K562 (cell line): ENCODE measurements around the gene UBE2L3. TPM values are rescaled to one million over a fixed set of nuclear protein-coding genes. Genes with fewer than 3 reads are reported as not detected.
"Not testable (repeated sequence)": the region's sequence is repeated elsewhere in the genome, so short reads cannot be mapped to it uniquely, and the experiment has no call there.

Experiments used
- ATAC-seq: fragments of 200-7000 bp; cut with Tn5 transposase; 3 replicates; pipeline ENCODE4 v1.9.1; 2020; ENCODE audit warnings: moderate library complexity
- BruUV-seq: library from RNA; stranded (reverse); fragments of 400-500 nt; replicated peaks from 2 replicates; lab custom pipeline; 2021; lab: Mats Ljungman, UMichigan
- CTCF ChIA-PET: fragments of 300-600 bp; formaldehyde crosslinking; extraction: SDS; loops from one replicate; lab custom pipeline; 2021; ENCODE audit warnings: low intra/inter-chr PET ratio; lab: Yijun Ruan, JAX
- POLR2A ChIA-PET: fragments of 300-600, 350-650 bp; sonication (Branson Sonifier 250); formaldehyde crosslinking; extraction: SDS; loops from one replicate; lab custom pipeline; 2021; ENCODE audit warnings: antibody characterized with exemption, inconsistent platforms; lab: Yijun Ruan, JAX
- DNase-seq, 4 experiments: peaks; one replicate each; pipeline versions ENCODE4 v3.0.0 to v3.0.0-alpha.2; 2011 to 2018; ENCODE audit warnings: low spot score in 3 of 4, mixed read lengths in 3 of 4; ENCODE audit errors: extremely low read depth in 1 of 4
- FAIRE-seq: peaks from 2 replicates; lab custom pipeline; 2011; peaks lifted over from hg19 to GRCh38; lab: Jason Lieb, UNC
- H2AFZ ChIP-seq: 2 replicates; pipeline ENCODE4 v1.6.0; 2011; ENCODE audit warnings: low read depth, low read length, control low read depth, inconsistent platforms
- H3K27ac ChIP-seq: fragments of 200-600 bp; 3 replicates; pipeline ENCODE4 v1.8.0; 2011; ENCODE audit warnings: low read depth, mild to moderate bottlenecking, control low read depth, inconsistent platforms, low read length, moderate library complexity, mixed read lengths; ENCODE audit errors: extremely low read depth
- H3K27me3 ChIP-seq, 2 experiments: fragments of 300-600 bp in 1 of 2; 2 replicates in 1 of 2; 3 replicates in 1 of 2; pipeline versions ENCODE4 v1.6.0 to v1.8.0; 2011; ENCODE audit warnings: inconsistent platforms in 2 of 2, low read length in 2 of 2, mild to moderate bottlenecking in 1 of 2, mixed read lengths in 1 of 2, moderate library complexity in 1 of 2; ENCODE audit not compliant: control insufficient read depth in 2 of 2, insufficient read depth in 2 of 2
- H3K36me3 ChIP-seq: fragments of 300-600 bp; 3 replicates; pipeline ENCODE4 v1.8.0; 2011; ENCODE audit warnings: mild to moderate bottlenecking, low read length, inconsistent platforms; ENCODE audit not compliant: control insufficient read depth, insufficient read depth
- H3K4me1 ChIP-seq, 2 experiments: fragments of 200-600 bp in 1 of 2; replicated peaks in 1 of 2; 2 replicates in 1 of 2; 3 replicates in 1 of 2; pipeline versions ENCODE4 v1.5.1 to v1.8.0; 2011; ENCODE audit warnings: inconsistent platforms in 2 of 2, low read length in 2 of 2, mild to moderate bottlenecking in 1 of 2, mixed read lengths in 1 of 2, moderate library complexity in 1 of 2; ENCODE audit not compliant: control insufficient read depth in 2 of 2, insufficient read depth in 2 of 2
- H3K4me2 ChIP-seq: 2 replicates; pipeline ENCODE4 v1.6.1; 2011; ENCODE audit warnings: low read length, control low read depth, inconsistent platforms, mixed read lengths; ENCODE audit not compliant: insufficient read depth
- H3K4me3 ChIP-seq: fragments of 200-600 bp; sonication (generic), shearing (Covaris generic); 2 replicates; pipeline ENCODE4 v1.5.1; 2016; ENCODE audit warnings: control low read depth, inconsistent platforms
- H3K79me2 ChIP-seq: fragments of 200-600 bp; 3 replicates; pipeline ENCODE4 v1.8.0; 2011; ENCODE audit warnings: low read length, inconsistent platforms; ENCODE audit not compliant: control insufficient read depth, insufficient read depth
- H3K9ac ChIP-seq, 2 experiments: 2 replicates each; pipeline versions ENCODE4 v1.6.0 to v1.6.1; 2011; ENCODE audit warnings: low read depth in 2 of 2, low read length in 2 of 2, control low read depth in 1 of 2, inconsistent platforms in 1 of 2, mild to moderate bottlenecking in 1 of 2, mixed read lengths in 1 of 2; ENCODE audit not compliant: insufficient read depth in 1 of 2
- H3K9me1 ChIP-seq: one replicate; pipeline ENCODE4 v1.6.0; 2011; ENCODE audit warnings: inconsistent platforms, mild to moderate bottlenecking, low read length, moderate library complexity; ENCODE audit not compliant: control insufficient read depth, insufficient read depth
- H3K9me3 ChIP-seq: replicated peaks from 2 replicates; pipeline ENCODE4 v1.5.1; 2011; ENCODE audit warnings: low read depth, low read length, inconsistent platforms; ENCODE audit not compliant: control insufficient read depth, insufficient read depth
- H4K20me1 ChIP-seq: replicated peaks from 2 replicates; pipeline ENCODE4 v1.6.1; 2011; ENCODE audit warnings: low read length, inconsistent platforms, mixed read lengths; ENCODE audit not compliant: control insufficient read depth, insufficient read depth
- WGBS: fragments of 100-300 bp; shearing (Covaris generic); methylation state at CpG from one replicate; pipeline ENCODE4 v1.1.6; 2016; ENCODE audit warnings: low coverage, mixed read lengths; ENCODE audit not compliant: insufficient coverage; ENCODE audit errors: missing lambda C conversion rate; 5-methylcytosine and 5-hydroxymethylcytosine counted together
- in situ Hi-C: fragments of 300-500 bp; cut with MboI; formaldehyde crosslinking; loops from 4 replicates; pipeline ENCODE4 v1.15.0; 2018; ENCODE audit warnings: inconsistent platforms, mixed read lengths
- intact Hi-C: fragments of 100-400 bp; cut with micrococcal nuclease; formaldehyde crosslinking; loops from 2 replicates; pipeline ENCODE4 v1.14.2; 2022
- polyA plus RNA-seq, 8 experiments: library from polyadenylated mRNA; depleted of rRNA in 4 of 8; stranded (reverse) in 5 of 8; unstranded in 3 of 8; fragments of >200 nt; fragmentation: Nextera tagmentation in 2 of 8; fragmentation: Illumina TruSeq in 1 of 8; extraction: Ambion mirVana in 2 of 8; extraction: Trizol in 1 of 8; gene quantifications; 2 replicates each; pipeline versions ENCODE4 v1.2.1 to v1.2.3, GENCODE V29; 2011 to 2014; ENCODE audit warnings: inconsistent platforms in 1 of 8, missing spikeins in 1 of 8
- total RNA-seq, 7 experiments: library from RNA; depleted of rRNA in 6 of 7; stranded (reverse); fragments of >200 nt in 6 of 7; fragmentation: Illumina TruSeq in 2 of 7; extraction: Trizol in 2 of 7; gene quantifications; 2 replicates each; pipeline versions ENCODE4 v1.2.1 to v1.2.3, GENCODE V29; 2011 to 2021; ENCODE audit warnings: low replicate concordance in 1 of 7

The UBE2L3 gene
- total and polyA plus RNA-seq, 9 of the 15 experiments (the other 6 are each of a cell fraction or from before 2014, with no cell fraction given), result 215 to 625 (median 285) TPM

DNA sequence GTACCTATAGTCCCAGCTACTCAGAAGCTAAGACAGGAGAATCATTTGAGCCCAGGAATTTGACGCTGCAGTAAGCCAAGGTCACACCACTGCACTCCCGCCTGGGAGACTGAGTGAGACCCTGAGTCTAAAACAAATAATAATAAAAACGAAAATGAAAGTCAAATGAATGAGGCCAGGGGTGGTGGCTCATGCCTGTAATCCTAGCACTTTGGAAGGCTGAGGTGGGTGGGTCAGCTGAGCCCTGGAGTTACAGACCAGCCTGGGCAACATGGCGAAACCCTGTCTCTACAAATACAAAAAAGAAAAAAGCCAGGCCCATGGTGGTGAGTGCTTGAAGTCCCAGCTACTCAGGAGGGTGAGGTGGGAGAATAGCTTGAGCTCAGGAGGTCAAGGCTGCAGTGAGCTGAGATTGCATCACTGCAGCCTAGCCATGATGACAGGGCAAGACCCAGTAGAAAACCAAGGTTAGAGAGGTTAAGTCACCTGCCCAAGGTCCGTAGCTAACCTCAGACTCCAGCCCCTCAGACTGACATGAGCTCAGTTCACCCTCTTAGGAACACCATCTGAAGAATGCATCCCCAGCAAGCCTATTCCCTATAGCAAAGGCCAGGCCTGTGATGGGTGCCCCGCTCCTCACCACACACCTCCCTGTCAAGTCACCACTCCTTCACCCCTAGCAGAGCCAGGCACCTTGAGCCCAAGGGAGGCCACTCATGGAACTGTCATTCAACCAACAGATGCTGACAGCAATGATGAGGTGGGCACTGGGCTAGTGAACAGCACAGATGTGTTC, 40.6 kb upstream of the UBE2L3 start:
- H3K27me3 ChIP-seq, POLR2A ChIA-PET, H3K4me1 ChIP-seq, H3K9ac ChIP-seq, intact Hi-C loops, H3K36me3 ChIP-seq, H2AFZ ChIP-seq, BruUV-seq, H3K9me3 ChIP-seq, DNase-seq, H4K20me1 ChIP-seq, CTCF ChIA-PET, FAIRE-seq, H3K4me3 ChIP-seq, H3K27ac ChIP-seq, H3K79me2 ChIP-seq, H3K9me1 ChIP-seq, H3K4me2 ChIP-seq: not testable (repeated sequence)
- ATAC-seq, result peak; percentile 53
- in situ Hi-C loops, result loop anchor here (25.0 kb wide), 1 partner anchor 410 kb away; no protein-coding TSS in a partner anchor
- no CpG with 5 or more reads among the region's 6 CpGs for WGBS

DNA sequence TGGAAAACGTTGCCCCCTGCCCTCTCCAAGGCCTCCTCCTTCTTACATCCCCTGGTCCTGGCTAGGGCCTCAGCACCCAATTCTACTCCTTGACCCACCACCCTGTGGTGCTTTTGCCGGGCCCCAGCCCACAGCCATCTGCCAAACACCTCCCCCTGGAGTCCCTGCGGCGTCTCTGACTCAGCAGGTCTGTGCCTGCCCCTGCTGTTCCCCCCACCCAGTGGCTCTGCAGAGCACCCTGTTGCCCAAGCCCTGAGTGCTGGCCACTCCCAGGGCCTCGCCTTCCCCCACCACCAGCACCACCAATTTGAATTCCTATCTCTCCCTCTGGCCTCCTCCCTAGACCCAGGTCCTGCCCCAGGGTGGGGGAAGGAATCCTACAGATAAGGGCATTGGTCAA, 36.0 kb upstream of the UBE2L3 start:
- H3K4me1 ChIP-seq, H3K36me3 ChIP-seq, H3K9ac ChIP-seq, CTCF ChIA-PET, H2AFZ ChIP-seq, FAIRE-seq, H3K27ac ChIP-seq, BruUV-seq, H3K4me3 ChIP-seq, H3K79me2 ChIP-seq, DNase-seq, H3K9me3 ChIP-seq, H3K9me1 ChIP-seq, H3K27me3 ChIP-seq, intact Hi-C loops, H3K4me2 ChIP-seq, H4K20me1 ChIP-seq, POLR2A ChIA-PET: not testable (repeated sequence)
- WGBS, result no CpG with 5 or more reads among the region's 5 CpGs
- in situ Hi-C loops, result loop anchor here (10.0 to 25.0 kb wide), 3 partner anchors 77 to 437 kb away; no protein-coding TSS in a partner anchor
- ATAC-seq, result peak; percentile 89

GRCh38 chr22:21532863-21533648, 34.5 kb upstream of the UBE2L3 start:
- H3K79me2 ChIP-seq, H2AFZ ChIP-seq, DNase-seq, H3K27ac ChIP-seq, H3K4me3 ChIP-seq, FAIRE-seq, H3K4me1 ChIP-seq, intact Hi-C loops, H3K4me2 ChIP-seq, H3K36me3 ChIP-seq, CTCF ChIA-PET, H4K20me1 ChIP-seq, POLR2A ChIA-PET, H3K27me3 ChIP-seq, BruUV-seq, H3K9ac ChIP-seq, H3K9me3 ChIP-seq, H3K9me1 ChIP-seq, ATAC-seq: not testable (repeated sequence)
- in situ Hi-C loops, result loop anchor here (10.0 to 25.0 kb wide), 3 partner anchors 78 to 438 kb away; no protein-coding TSS in a partner anchor
- no CpG with 5 or more reads among the region's 20 CpGs for WGBS
